Measurements from ENCODE around the gene GALNT13. TPM values are rescaled to one million over a fixed set of nuclear protein-coding genes. Genes with fewer than 3 reads are reported as not detected.

The GALNT13 gene
- total RNA-seq, 1 donor from 2014 or later, result 0.13 TPM

- DNase-seq (ENCODE audit: low read depth in 2 of 2), result no peak
These were observed 422.1 kb downstream of the GALNT13 start for GRCh38 chr2:154293864-154294263.

- DNase-seq (ENCODE audit: low read depth in 2 of 2), result no peak
These were observed 434.7 kb downstream of the GALNT13 start for GRCh38 chr2:154306266-154306970.

DNA sequence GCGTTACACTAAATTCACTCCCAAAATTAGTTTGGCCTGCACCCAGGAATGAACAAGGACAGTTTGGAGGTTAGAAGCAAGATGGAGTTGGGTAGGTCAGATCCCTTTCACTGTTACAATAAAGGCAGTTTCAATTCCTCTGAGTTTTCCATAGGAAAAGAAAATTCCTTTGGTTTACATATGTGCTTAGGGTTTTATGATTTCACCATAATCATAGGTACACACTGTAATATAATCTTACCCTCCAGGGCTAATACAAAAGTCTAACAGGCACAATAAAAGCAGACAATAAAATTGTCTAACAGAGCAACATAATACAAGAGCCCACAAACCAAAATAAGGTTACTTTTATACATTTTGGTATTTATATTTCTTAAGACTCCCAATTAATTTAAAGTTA is 435.3 kb downstream of the GALNT13 start:
- no peak for DNase-seq (ENCODE audit: low read depth in 2 of 2)

GRCh38 chr2:154324601-154325000 is 452.9 kb downstream of the GALNT13 start:
- DNase-seq (ENCODE audit: low read depth in 2 of 2), result no peak

DNA sequence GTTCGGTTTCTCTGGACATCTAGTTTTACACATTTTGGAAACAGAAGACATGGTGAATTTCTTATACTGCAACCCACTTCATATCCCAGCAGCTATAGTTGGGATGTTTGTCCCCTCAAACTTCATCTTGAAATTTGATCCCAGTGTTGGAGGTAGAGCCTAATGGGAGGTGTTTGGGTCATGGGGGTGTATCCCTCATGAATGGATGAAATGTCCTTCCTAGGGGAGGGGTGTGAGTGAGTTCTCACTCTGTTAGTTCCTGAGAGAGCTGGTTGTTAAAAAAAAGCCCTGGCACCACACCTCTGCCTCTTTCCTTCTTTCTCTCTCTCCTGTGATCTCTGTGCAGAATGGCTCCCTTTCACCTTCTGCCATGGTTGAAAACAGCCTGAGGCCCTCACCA is 457.8 kb downstream of the GALNT13 start:
- no peak for DNase-seq (ENCODE audit: low read depth in 2 of 2)

DNA sequence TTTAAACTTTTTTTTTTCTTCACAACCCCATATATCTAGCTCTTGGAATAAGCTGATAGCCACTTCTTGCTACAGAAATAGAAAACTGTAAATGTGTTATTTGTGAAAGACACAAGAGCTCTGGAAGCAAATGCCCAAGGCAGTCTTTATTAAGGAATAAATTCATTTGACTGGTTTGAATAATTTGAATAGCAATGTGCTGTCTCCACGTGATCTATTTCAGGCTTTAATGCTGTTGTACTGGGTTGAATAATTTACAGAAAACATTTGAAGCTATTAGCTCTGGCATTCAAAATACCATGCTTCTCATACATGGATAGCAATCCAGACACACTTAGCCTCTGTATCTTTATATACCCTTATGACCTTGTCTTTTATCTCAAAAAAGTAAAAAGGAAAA is 460.1 kb downstream of the GALNT13 start:
- no peak for DNase-seq (ENCODE audit: low read depth in 2 of 2)

- no peak for DNase-seq (ENCODE audit: low read depth in 2 of 2)
These were observed 464.5 kb downstream of the GALNT13 start for GRCh38 chr2:154336201-154336600.

DNA sequence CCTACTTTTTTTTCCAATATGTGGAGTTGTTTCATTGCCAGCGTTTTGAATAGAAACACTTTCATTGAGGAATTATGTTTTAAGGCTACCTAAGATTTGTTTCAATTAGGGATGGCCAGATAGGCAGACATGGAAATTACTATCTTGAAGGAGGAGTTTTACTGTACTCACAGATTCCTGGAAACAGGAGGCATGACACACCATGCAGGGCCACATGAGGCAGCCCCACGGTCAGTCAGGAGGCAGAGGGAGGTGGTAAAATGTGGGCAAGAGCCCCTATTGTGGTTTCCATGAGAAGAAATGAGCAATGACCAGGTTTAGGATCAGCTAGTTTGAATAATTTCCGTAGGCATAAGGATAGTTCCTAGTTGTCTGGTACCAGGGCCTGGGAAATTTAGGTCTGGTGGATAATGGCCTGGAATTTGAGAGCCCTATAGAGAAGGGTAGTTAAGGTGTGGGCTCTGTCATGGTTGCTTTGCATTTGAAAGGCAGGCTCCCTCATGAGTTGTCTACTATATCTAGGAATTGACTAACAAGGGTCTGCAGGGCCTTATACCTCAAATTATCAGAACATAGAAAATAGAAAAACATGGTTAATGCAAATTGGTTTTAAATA is 466.7 kb downstream of the GALNT13 start:
- no peak for DNase-seq (ENCODE audit: low read depth in 2 of 2)

DNA sequence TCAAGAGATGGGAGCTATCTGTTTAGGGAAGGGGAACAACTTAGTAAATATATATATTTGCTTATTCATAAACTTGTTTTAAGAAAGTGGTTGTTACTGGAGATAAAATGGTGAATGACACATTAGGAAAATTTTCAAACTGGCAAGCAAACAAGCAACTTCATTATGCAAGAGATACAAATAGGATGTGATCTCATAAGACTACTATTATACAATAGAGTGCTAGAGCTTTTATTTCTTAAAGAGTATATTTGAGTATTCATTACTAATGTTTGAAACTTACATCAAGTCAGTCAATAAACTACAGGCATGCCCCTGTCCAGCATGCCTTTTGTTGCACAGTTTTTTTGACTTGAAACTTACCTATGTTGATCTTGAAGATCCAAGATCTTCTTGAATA is 471.6 kb downstream of the GALNT13 start:
- DNase-seq (ENCODE audit: low read depth in 2 of 2), result no peak

GRCh38 chr2:154350911-154351310 is 479.2 kb downstream of the GALNT13 start:
- DNase-seq (ENCODE audit: low read depth in 2 of 2), result no peak

DNA sequence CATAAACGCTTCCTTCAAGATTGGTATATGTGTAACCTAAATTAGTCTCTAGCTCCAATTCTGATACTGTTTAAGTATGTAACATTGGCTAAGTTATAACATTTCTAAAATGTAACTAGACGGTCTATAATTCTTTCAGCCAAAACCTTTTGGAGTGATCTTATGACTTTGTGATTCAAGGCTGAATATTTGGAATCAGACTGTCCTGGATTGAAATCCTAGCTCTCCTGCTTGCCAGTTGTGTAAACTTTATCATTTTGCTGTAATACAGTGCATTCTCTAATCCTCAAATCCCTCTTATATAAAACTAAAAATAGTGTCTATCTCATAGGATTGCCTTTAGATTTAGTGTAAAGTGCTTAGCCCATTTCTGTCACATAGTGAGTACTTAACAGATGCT is 489.6 kb downstream of the GALNT13 start:
- no peak for DNase-seq (ENCODE audit: low read depth in 2 of 2)

GRCh38 chr2:154368153-154368552 is 496.4 kb downstream of the GALNT13 start:
- no peak for DNase-seq (ENCODE audit: low read depth in 2 of 2)

DNA sequence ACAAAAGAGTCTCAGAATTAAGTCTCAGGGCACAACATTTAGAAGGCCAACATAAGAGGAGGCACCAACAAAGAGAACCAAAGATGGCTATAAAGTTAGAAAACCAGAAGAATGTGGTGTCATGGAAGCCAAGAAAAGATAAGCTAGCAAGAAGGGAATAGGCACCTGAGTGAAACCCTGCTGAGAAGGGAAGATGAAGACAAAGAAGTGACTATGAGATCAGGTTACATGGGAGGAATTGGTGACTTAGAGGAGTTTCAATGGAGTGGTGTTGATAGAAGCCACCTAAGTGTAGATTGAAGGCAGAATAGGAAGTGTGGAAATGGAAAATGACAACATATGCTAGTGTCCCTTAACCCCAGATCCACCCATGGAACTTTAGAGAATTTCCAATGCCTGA is 499.2 kb downstream of the GALNT13 start:
- DNase-seq (ENCODE audit: low read depth in 2 of 2), result no peak

- no peak for DNase-seq (ENCODE audit: low read depth in 2 of 2)
These were observed 502.7 kb downstream of the GALNT13 start for GRCh38 chr2:154374416-154374815.

- DNase-seq (ENCODE audit: low read depth in 2 of 2), result peak in 1 of 2 donors; percentile 9
These were observed 503.8 kb downstream of the GALNT13 start for GRCh38 chr2:154375579-154375931.

GRCh38 chr2:154381931-154382794 is 510.4 kb downstream of the GALNT13 start:
- DNase-seq (ENCODE audit: low read depth in 2 of 2), result no peak

DNA sequence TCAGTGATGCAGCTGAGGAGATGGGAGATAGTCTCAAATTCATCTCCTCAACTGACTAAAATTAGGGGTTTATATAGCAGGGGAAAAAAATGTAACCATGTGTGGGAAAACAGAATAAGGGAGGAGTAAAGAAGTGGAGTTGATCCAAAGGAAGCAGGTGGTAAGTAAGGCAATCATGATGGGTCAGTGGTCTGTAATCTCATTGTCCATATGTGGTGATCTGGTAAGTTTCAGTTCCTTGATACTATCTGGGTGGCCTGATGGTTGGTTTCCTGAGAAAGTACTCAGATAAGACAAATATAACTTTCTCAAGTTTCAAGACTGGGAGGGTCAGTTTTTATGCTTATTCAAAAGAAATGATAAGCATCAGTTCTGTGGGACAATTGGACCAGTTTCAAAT is 514.5 kb downstream of the GALNT13 start:
- DNase-seq (ENCODE audit: low read depth in 2 of 2), result no peak

GRCh38 chr2:154391051-154391450 is 519.3 kb downstream of the GALNT13 start:
- DNase-seq (ENCODE audit: low read depth in 2 of 2), result no peak

GRCh38 chr2:154392256-154392655 is 520.5 kb downstream of the GALNT13 start:
- no peak for DNase-seq (ENCODE audit: low read depth in 2 of 2)

GRCh38 chr2:154394600-154394999 is 522.9 kb downstream of the GALNT13 start:
- DNase-seq (ENCODE audit: low read depth in 2 of 2), result no peak

GRCh38 chr2:154400563-154401290 is 529.0 kb downstream of the GALNT13 start:
- no peak for DNase-seq (ENCODE audit: low read depth in 2 of 2)

DNA sequence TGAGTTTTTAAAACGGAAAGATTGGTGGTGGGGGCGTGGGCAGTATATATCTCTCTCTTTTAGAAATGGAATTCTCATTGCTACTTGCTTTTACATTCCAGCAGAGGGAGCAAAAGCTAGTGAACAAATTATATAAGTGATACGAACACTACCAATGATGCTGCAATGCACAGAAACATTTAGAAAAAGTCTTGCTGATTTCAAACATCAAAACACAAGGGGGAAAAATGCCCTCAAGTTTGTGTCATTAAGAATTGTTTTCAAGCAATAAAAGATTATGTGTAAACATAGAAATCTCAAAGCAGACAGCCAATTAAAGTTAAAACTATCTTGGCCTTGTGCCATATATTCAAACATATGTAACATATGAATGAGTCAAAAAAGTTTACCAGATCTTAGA is 530.5 kb downstream of the GALNT13 start:
- peak in 1 of 2 donors; percentile 1 for DNase-seq (ENCODE audit: low read depth in 2 of 2)

Data from dermis microvascular lymphatic vessel endothelial cell (primary cell).